GM19023 (cell line): ENCODE results near the gene PCNX2.

Experiments used
- ATAC-seq: cut with Tn5 transposase; IDR thresholded peaks from one replicate; pipeline ENCODE4 v1.9.1; 2021; ENCODE audit warnings: mild to moderate bottlenecking, moderate library complexity; ENCODE audit not compliant: unreplicated experiment

The PCNX2 gene

DNA sequence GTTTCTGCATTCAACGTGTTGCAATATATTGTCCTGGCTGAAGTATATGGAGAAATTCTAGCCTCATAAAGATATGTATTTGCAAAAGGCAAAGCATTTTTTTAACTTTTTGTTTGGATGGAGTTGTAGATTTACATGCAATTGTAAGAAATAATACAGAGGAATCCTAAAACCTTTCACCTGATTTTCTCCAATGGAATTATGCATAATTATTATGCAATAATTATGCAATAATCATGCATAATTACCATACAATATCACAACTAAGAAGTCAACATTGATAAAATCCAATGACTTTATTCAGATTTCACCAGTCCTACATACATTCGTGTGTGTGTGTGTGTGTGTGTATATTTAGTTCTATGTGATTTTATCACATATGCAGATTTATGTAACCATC is 24.5 kb upstream of the PCNX2 start:
- ATAC-seq = no peak

DNA sequence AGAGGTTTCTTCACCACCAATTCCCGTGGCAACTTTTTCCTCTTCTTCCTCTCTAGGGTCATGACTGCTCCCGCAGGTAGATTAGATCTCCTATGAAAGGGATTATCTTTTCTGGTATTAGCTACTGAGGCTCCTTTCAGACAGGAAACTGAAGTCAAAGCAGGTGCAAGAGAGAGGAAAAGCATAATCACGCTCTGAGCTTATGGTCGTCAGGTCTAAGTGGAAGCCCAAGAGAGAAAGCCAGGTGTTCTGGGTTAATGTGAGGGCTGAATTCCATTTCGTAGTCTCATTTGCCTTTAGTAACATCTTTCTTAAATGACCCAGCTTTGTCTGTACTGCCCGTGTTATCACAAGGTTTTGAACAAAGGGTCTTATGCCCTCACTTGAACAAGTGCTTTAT is 23.7 kb upstream of the PCNX2 start:
- no peak for ATAC-seq

DNA sequence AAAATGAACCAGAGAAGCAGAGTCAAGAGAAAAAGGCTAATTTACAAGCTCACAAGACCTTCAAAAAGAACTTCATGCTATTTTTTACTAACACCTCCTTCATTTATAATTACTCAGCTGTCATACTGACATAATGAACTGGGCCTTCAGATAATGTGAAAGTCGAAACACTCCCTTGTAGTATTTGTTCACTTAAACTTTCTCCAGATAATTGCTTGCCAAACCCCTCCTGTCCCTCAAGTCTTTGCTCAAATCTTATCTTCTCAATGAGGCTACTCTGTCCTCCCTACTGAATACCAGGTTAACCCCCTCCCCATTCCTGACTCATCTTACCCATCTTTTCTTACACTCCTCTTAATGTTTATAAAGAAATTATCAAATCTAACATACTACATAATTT is 20.9 kb upstream of the PCNX2 start:
- no peak for ATAC-seq

DNA sequence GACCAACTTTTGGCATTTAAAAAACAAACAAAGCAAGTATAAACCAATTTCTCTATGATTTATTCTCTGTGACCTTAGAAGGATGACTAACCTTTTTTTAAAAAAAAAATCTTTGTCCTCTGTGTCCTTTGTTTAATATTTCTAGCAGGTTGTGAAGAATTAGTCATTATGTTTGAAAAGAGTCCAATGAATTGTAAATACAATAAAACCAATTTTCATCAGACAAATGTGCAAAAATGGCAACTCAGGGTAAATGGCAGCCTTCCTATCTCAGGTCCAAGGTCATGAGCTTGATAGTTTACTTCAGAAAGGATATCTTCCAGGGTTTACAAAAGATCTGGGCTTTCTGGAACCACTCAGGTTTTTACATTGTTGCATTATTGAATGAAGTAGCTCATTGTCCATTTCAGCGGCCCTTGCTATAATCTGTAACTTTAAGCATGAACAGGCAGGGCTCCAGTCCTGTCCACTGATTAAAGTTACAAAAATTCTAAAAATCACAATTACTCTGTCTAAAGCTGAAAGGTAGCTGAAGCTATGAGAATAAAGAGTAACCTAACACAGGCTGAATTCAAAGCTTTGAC is 20.3 kb upstream of the PCNX2 start:
- no peak for ATAC-seq

DNA sequence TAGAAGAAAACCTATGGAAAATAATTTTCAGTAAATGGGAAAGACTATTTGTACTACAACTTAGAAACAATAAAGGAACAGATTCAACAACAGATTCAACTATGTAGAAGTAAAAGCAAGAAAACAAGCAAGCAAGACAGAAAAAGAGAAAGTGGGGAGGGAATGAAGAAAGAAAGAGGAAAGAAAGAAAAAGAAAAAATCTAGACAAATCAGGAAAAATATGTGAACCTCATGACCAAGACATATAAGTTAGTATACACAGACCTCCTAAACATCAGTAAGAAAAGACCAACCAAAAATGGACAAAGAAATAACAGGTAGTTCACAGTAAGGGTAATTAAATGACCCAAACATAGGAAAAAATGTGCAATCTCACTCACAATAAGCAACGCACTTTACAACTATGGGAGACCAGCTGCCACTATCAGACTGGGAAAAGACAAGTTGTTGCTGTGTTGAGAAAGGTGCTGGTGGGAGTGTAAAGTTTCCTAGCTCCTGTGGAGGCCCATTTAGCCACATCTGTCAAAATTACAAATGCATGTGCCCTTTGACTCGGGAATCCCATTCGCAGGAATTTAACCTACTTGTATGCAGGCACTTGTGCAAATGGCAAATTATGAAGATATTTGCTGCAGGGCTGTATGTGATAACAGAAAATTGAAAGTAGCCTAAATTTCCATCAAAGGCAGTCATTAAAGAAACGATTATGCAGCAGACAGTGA is 18.1 kb upstream of the PCNX2 start:
- no peak for ATAC-seq

DNA sequence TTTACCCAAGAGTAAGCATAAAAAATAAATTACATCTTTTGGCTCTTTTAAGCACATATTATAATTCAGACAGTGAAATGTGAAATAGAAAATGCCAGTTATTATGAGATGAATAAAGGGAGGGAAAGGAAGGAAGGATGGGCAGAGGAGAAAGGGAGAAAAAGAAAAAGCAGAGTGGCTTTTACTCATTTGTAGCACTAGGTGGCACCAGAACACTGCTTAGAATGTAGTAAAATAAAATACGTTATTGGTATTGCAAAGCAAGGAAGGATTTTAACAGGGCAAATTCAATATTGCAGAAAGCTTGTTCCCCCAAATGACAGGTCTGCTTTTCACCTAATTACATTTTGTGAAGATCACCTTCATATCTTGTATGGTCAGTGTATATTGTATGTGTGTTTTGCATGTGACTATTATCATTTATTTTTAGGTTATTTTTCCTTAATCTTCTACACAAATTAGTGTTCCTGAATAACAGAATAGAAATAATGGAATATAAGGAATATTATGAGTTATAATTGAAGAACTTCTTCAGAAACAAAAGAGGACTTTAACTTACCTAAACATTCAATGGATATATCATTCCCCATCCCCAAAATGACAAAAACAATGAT is 9.1 kb upstream of the PCNX2 start:
- ATAC-seq = no peak

DNA sequence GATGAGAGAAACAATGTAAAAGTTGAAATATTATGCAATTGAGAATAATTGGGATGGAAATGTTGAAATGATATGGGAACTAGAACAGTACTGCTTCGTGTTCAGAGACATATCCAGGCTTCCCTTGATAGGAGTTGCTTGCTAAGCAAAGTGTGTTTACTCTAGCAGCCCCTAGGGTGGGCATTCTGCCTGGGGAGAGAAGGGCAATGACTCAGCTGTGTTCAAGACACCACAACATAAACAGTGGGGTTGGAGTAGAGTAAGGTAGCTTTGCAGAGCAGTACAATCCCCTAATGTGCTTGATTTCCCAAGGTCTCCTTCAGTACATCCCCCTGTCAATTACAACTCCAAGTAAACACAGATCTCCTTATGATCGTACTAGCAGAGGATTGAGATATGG is 4.8 kb upstream of the PCNX2 start:
- no peak for ATAC-seq

DNA sequence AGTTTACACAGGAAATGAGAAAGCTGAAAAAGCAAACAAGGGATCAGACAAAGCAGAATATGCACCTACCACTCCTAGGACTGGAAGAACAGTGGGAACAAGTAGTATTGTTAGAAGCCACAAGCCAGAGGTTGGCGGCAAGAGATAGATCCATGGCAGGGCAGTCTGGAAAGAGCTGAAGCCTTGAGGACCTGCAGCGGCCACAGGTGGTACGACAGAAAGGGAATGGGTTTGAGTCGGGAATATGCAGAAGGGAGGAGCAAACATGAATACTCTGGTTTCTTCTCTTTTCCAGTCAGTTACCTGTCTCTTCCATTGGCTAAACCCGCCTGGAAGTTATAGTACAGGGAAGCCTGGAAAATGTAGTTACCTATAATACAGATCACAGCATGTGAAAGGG is 3.9 kb upstream of the PCNX2 start:
- ATAC-seq = no peak

DNA sequence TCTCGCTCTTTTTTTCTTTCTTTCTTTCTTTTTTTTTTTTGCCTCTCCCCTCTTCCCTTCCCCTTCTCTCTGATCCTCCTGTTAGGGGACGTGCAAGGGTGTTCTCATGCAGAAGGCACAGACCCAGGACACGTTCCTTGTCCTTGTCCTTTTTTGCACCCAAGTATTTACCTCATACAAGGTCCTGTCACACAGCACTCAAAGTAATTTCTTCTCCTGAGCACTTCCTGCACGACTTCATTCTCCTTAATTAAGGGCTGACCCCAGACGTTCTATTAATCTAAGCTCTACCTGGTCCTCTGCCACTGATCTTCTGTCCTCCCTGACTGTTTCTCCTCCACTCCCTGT is 424 bp upstream of the PCNX2 start:
- no peak for ATAC-seq

DNA sequence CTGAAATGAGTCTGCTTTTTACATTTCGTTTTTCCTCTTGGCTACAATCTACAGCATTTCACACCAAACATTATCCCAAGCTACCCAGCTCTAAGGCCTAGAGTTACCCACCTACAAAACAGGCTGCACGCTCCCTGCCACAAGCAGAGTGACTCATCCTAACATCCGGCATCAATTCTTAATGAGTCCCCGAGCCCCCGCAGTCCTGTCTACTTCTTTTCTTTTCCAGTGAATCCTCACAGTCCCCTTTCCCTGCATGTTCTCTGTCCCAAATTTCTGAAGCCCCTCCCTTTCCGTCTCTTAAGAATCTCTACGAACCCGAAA is 650 bp downstream of the PCNX2 start:
- ATAC-seq = peak; percentile 16

DNA sequence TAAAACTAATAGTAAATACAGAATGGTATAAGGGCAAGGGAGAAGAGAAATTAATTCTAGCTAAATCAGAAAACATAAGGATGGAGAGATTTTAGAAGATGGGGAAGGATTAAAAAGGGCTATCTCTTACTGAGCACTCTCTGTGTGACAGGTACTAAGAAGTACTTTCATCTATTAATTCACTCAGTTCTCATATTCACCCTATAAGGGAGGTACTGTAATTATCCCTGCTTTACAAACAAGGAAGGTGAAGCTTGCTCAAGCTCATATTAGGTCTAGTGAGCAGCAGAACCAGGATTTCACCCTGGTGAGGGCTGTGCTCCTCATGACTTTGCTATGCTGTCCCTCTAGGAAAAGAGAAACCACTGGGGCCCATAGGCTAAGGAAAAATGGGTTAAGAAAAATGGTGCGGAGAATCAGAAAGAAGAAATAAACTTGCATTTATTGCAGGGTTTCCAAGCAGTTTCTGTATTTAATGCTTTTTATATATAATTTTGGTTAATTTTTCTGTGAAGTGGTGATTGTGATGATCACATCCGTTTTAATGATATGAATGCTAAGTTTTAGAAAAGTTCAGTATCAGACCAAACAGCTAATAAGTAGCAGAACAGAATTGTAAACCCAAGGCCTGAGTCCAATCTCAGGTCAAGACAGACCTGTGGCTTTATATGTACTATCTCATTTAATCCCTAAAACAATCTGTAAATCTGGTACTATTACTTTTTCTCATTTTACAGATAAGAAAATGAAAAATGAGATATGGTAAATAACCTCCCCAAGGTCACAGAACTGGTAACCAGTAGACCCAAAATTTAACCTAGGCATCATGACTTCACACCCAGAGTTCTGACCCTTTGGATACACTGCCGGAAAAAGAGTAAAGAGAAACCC is 1.7 kb downstream of the PCNX2 start:
- ATAC-seq = no peak

DNA sequence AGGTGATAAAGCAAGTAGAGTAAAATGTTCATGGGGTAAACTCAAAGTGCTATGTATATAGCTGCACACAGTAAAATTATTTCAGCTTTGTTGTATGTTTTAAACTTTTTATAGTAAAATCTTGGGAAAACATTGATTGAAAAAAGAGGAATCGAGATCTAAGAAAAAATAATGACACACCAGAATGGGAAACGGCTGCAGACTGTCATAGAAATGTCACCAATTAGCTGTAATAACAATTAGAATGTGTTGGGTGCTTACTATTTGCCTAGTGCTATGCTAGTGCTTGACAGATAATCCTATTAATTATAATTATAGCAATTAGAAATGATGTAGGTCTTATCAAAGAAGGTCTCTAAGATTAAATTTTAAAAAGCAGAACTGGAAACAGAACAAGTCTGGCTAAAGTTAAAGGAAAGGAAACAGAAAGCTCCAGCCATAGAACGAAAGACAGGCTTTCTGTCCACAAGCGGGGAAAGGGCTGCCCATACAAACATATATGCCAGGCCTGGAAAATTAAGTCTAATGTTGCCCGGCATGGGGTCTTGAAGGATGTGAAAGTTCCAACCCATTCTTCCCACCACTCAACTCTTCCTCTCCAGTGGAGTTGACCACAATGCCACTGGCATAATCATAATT is 5.0 kb downstream of the PCNX2 start:
- ATAC-seq = no peak

DNA sequence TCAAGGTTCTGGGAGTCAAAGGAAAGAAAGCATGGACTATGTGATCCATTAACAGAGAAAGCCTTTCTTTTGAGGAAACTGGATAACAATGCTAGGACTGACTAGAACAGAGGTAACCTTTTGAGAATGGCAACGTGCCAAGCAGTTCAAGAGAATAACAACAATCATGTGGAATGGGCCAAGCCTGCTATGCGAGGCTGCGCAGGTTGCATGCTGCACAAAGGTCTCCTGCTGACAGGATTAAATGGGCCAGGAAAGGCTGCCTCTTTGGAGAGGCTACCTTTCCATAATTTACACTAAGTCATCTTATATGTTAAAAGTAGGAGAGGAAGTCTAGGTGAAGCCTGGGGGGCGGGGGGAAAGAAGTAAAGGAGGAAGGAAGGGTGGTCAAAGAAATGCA is 5.8 kb downstream of the PCNX2 start:
- no peak for ATAC-seq

DNA sequence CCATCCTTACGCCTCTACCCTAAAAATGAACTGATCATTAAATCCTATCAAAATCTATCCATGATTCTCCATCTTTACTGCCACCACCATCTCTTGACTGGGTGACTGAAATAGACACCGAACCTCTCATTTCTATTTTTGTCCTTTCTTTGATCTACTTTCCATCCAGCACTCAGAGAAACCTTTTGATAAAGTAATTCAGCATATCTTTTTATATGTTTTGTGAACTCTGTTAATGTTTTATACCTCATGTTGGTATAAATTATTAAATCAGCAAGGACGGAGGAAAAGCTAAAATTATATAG is 13.0 kb downstream of the PCNX2 start:
- no peak for ATAC-seq

DNA sequence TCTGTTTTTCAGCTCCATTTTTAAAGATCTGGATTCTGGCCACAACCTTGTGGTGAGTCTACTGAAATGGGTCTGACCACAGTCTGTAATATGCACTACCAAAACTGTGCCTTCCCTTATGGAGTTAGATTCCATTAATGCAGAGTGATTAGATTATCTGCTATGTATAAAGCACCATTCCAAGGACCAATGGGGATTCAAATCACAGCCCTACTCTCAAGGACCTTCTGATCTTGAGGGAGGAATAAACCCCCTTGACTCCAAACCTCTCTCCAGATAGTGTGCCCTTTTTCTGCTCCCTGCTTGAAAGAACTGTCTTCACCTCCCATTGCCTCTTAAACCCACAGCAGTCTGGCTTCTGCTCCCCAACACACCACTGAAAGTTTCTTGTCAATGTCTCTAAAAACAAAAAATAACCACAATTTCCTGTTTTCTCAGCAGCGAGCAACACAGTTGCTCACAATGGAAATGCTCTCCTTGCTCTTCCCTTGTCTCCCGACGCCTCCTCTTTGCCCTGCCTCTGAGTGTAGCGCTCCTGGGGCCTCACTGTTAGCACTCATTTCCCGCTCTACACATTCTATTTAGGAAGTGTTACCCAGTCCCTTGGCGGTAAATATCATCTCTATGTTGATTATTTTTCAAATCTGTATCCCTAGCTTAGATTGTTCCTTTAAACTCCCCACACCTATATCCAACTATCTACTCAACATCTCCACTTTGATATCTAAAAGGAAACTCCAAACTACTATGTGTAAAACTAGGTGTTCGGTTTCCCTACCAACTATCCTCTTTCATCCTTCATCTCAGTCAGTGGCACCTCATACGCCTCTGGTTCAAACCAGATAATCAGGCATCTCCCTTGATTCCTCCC is 13.6 kb downstream of the PCNX2 start:
- peak; percentile 83 for ATAC-seq

DNA sequence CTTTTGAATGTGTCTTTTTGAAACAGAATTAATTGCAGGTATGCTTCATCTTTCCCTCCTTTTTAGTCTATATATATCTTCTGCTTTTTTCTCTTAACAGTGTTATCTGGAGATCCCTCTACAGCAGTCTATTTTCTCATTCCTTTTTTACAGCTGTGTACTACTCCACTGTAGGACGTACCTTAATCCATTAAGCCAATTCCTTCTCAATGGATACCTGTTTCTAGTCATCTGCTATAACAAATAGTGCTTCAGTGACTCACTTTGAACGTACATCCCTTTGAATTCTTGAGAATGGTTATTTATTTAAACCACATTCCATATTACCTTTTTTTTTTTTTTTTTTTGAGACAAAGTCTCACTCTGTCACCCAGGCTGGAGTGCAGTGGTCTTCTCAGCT is 15.6 kb downstream of the PCNX2 start:
- no peak for ATAC-seq

DNA sequence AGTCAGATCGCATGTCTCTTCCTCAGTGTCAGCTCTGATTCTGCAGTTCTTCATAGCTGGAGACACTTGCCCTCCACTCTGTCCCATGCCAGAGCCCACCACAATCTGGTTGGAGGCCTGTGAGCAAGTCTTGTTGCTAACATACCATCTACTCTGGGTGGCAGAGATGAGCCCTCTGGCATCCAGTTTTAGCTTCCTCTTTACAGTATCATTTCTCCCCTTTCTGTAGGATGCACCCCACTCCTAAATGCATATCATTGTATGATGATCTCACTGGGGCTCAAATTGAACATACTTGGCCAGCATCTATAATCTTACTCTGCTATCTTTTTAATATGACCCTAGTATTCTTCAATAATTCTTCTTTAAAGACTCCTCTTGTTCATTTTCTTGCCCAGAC is 16.9 kb downstream of the PCNX2 start:
- ATAC-seq = no peak

DNA sequence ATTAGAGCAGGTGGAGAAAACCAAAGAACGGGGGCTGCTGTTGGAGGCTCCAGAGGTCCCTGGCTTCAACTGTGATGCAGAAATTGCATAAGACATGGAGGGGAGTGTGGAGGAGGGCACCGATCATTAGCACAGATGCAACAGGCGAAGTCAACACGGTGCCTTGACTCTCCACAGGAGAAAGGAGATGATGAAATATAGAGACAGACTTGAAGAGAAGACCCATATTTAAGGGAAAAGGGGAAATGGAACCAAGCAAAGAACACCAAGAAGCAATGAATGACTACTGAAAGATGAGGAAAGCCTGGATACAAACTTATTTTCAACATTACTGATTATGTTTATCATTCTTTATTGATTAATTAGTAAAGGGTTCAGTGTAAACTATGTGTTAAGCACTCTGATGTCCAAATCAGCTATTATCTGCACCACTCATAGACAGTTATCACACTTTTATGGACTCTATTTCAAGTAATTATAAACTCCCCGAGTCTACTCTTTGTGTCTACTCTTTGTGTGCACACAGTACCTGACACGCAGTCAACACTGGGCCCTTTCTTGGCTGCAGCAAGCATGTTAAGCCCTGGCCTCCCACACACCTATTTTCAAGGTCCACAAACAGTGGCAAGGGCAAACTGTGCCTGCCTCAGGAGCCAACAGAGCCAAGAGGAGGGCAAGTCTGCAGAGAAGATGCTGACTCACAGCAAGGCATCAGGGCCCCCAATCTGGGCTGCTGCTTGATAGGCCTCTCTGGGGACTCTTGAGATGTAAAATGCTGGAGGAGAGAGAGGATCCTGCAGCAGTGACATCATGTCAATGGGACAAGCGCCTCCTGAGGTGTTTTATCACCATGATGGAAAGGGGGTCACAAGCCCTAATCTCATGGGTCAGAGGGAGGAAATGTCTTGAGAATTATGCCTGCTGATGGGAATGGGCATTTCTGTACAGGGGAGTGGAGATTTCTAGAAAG is 17.6 kb downstream of the PCNX2 start:
- no peak for ATAC-seq

DNA sequence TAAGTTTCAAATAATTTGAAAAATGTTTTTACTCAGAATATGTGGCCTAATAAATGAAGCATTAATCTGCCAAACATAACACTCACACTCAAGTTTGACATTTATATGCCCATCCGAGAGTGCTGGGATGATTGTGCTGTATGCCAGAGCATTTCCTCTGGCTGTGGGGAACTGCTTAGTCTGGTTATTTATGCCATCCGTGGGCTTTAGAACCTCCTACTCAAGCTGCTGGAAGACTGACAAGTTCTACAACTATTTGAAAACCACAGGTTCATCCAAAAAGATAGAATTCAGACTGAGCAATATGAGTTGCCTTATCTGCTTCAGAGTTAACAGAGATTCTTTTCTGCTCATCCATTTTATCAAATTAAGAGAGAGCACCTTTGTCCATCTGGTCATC is 25.9 kb downstream of the PCNX2 start:
- no peak for ATAC-seq
